PC-3 (cell line): ENCODE data around the gene SEMA3F. TPM values are rescaled to one million over a fixed set of nuclear protein-coding genes. Genes with fewer than 3 reads are reported as not detected.

Source experiments
- ATAC-seq: fragments of 200-7000 bp; cut with Tn5 transposase; 2 replicates; pipeline ENCODE4 v1.9.1; 2020; ENCODE audit warnings: mild to moderate bottlenecking, moderate library complexity
- BruUV-seq: library from RNA; stranded (reverse); fragments of 400-500 nt; replicated peaks from 2 replicates; lab custom pipeline; 2021; lab: Mats Ljungman, UMichigan
- CTCF ChIA-PET: fragments of 300-600 bp; sonication (Branson Sonifier 250); formaldehyde crosslinking; loops from one replicate; lab custom pipeline; 2022; ENCODE audit warnings: antibody characterized with exemption; lab: Charles Lee
- POLR2A ChIA-PET: fragments of 300-600 bp; sonication (Branson Sonifier 250); formaldehyde crosslinking; loops from one replicate; lab custom pipeline; 2022; ENCODE audit warnings: antibody characterized with exemption; ENCODE audit not compliant: unreplicated experiment; lab: Charles Lee
- DNase-seq: peaks from one replicate; pipeline ENCODE4 v3.0.0-alpha.2; 2015
- H2AFZ ChIP-seq: fragments of 300-600 bp; sonication (generic); 2 replicates; pipeline ENCODE4 v1.6.0; 2016; ENCODE audit warnings: antibody characterized with exemption, low read length
- H3F3A ChIP-seq: fragments of 300-600 bp; sonication (generic); one replicate; pipeline ENCODE4 v1.6.0; 2017; ENCODE audit warnings: antibody characterized with exemption, low read length, control low read depth, mild to moderate bottlenecking; ENCODE audit not compliant: unreplicated experiment
- H3K27ac ChIP-seq: fragments of 300-600 bp; sonication (generic); 2 replicates; pipeline ENCODE4 v1.5.1; 2016; ENCODE audit warnings: mild to moderate bottlenecking, low read length
- H3K27me3 ChIP-seq: fragments of 300-600 bp; sonication (generic); 2 replicates; pipeline ENCODE4 v1.6.1; 2016; ENCODE audit warnings: low read length, mixed read lengths
- H3K36me3 ChIP-seq: fragments of 300-600 bp; sonication (generic); 2 replicates; pipeline ENCODE4 v1.6.1; 2016; ENCODE audit warnings: low read depth, mixed run types, low read length, mixed read lengths
- H3K4me1 ChIP-seq: fragments of 300-600 bp; sonication (generic); 2 replicates; pipeline ENCODE4 v1.5.1; 2016; ENCODE audit warnings: low read length; ENCODE audit not compliant: insufficient read depth
- H3K4me2 ChIP-seq: fragments of 300-600 bp; sonication (generic); 2 replicates; pipeline ENCODE4 v1.6.0; 2016; ENCODE audit warnings: low read length
- H3K4me3 ChIP-seq: fragments of 300-600 bp; sonication (generic); 2 replicates; pipeline ENCODE4 v1.5.1; 2016; ENCODE audit warnings: mild to moderate bottlenecking, low read length, mixed read lengths
- H3K79me2 ChIP-seq: fragments of 300-600 bp; sonication (generic); 2 replicates; pipeline ENCODE4 v1.6.1; 2017; ENCODE audit warnings: low read length, mixed read lengths
- H3K9ac ChIP-seq: fragments of 300-600 bp; sonication (generic); 2 replicates; pipeline ENCODE4 v1.6.0; 2016; ENCODE audit warnings: mild to moderate bottlenecking, low read length
- H3K9me2 ChIP-seq: fragments of 300-600 bp; sonication (generic); replicated peaks from 2 replicates; pipeline ENCODE4 v1.6.1; 2016; ENCODE audit warnings: mixed run types, low read length, mixed read lengths
- H3K9me3 ChIP-seq: fragments of 300-600 bp; sonication (generic); 2 replicates; pipeline ENCODE4 v1.6.1; 2016; ENCODE audit warnings: low read length, mixed read lengths
- H4K20me1 ChIP-seq: fragments of 300-600 bp; sonication (generic); 2 replicates; pipeline ENCODE4 v1.6.1; 2016; ENCODE audit warnings: low read length, mixed read lengths
- EZH2 ChIP-seq: fragments of 300-600 bp; sonication (generic); IDR thresholded peaks from one replicate; pipeline ENCODE4 v1.6.1; 2017; ENCODE audit warnings: antibody characterized with exemption, mild to moderate bottlenecking, low read length; ENCODE audit not compliant: unreplicated experiment
- EZH2phosphoT487 ChIP-seq: fragments of 300-600 bp; sonication (generic); IDR thresholded peaks from 2 replicates; pipeline ENCODE4 v1.6.1; 2018; ENCODE audit warnings: mild to moderate bottlenecking, antibody characterized with exemption, low read length, borderline replicate concordance
- intact Hi-C: fragments of 100-400 bp; cut with micrococcal nuclease; formaldehyde crosslinking; loops from 2 replicates; pipeline ENCODE4 v1.9.0; 2023
- total RNA-seq: library from RNA; depleted of rRNA; stranded (reverse); fragments of >200 nt; gene quantifications from 2 replicates; pipeline ENCODE4 v1.2.3, GENCODE V29; 2014
- TF ChIP-seq, protein P1 (sequence below): fragments of 300-600 bp; sonication (generic); conservative IDR thresholded peaks from 2 replicates; pipeline ENCODE4 v1.5.1; 2017; ENCODE audit warnings: antibody characterized with exemption, low read depth, mild to moderate bottlenecking, low read length

SEMA3F gene
- total RNA-seq, 1 experiment from 2014 or later = 50.5 TPM

DNA sequence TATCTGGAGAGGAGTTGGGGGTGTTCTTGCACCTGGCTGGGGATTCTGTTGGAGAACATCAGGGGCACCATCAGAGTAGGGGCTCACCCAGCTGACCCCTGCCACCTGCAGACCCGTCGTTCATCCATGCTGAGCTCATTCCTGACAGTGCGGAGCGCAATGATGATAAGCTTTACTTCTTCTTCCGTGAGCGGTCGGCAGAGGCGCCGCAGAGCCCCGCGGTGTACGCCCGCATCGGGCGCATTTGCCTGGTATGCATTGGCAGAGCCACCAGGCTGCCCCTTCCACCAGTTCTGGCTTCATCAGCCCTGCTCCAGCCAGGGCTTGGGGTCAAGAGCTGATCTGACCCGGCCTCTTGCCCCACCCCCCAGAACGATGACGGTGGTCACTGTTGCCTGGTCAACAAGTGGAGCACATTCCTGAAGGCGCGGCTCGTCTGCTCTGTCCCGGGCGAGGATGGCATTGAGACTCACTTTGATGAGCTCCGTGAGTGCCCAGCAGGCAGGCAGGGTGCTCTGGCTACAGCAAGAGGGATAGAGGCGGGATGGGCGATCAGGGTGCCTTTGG lies 27.5 kb downstream of the SEMA3F start:
- no peak for ATAC-seq
- BruUV-seq = TSS peak; percentile 20
- peaks cover 6% of the 10 kb centered on the region; the same call in 1 of the 2 replicates for H3K4me1 ChIP-seq
- no peak overlapping the region for H3K4me3 ChIP-seq
- no peaks in the 10 kb centered on the region for H3F3A ChIP-seq
- H3K9me2 ChIP-seq = no peaks in the 10 kb centered on the region
- H3K27ac ChIP-seq = no peak overlapping the region
- H3K4me2 ChIP-seq = no peak overlapping the region
- H3K9ac ChIP-seq = no peak overlapping the region
- no peak overlapping the region for H2AFZ ChIP-seq
- intact Hi-C loops = no loop called here
- DNase-seq = no peak
- H3K79me2 ChIP-seq = no peaks in the 10 kb centered on the region
- no peaks in the 10 kb centered on the region for H4K20me1 ChIP-seq
- H3K27me3 ChIP-seq = no peaks in the 10 kb centered on the region
- H3K9me3 ChIP-seq = no peaks in the 10 kb centered on the region
- CTCF ChIA-PET = no interaction called here
- POLR2A ChIA-PET = interaction anchor here (0.6 kb wide), 2 partner anchors 157 to 304 kb away, joined by 6 to 28 read pairs; no protein-coding TSS in a partner anchor
- TF ChIP-seq EZH2phosphoT487 = no peak
- TF ChIP-seq EZH2 = no peak
- TF ChIP-seq, protein P1, sequence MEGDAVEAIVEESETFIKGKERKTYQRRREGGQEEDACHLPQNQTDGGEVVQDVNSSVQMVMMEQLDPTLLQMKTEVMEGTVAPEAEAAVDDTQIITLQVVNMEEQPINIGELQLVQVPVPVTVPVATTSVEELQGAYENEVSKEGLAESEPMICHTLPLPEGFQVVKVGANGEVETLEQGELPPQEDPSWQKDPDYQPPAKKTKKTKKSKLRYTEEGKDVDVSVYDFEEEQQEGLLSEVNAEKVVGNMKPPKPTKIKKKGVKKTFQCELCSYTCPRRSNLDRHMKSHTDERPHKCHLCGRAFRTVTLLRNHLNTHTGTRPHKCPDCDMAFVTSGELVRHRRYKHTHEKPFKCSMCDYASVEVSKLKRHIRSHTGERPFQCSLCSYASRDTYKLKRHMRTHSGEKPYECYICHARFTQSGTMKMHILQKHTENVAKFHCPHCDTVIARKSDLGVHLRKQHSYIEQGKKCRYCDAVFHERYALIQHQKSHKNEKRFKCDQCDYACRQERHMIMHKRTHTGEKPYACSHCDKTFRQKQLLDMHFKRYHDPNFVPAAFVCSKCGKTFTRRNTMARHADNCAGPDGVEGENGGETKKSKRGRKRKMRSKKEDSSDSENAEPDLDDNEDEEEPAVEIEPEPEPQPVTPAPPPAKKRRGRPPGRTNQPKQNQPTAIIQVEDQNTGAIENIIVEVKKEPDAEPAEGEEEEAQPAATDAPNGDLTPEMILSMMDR = no peak
- H3K36me3 ChIP-seq = 0 out of 2 replicates have a peak, but pooled peaks cover 5% of the 10 kb centered on the region

DNA sequence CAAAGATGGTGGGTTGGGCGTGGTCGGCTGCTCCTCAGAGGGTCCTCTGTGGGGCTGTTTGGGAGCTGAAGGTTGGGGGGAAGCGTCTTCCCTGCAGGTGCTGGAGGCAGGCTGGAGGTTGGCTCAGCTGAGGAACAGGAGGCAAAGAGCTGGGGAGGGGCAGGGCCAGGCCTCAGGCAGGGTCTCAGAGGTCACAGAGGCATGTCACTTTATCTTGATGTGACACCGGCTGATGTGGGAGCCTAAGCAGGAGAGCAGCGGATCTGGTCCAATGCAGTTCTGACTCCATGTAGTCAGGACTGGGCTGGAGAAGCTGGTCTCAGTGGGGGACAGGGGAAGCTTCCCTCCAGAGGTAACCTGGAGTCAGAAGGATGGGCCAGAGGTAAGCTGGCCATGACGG lies 28.6 kb downstream of the SEMA3F start:
- DNase-seq = no peak
- H3K4me1 ChIP-seq = peaks cover 6% of the 10 kb centered on the region; the same call in 1 of the 2 replicates
- no peak overlapping the region for H3K27ac ChIP-seq
- H3F3A ChIP-seq = no peaks in the 10 kb centered on the region
- no peaks in the 10 kb centered on the region for H3K9me2 ChIP-seq
- no peak overlapping the region for H2AFZ ChIP-seq
- 0 out of 2 replicates have a peak, but pooled peaks cover 5% of the 10 kb centered on the region for H3K36me3 ChIP-seq
- no peak for ATAC-seq
- intact Hi-C loops = no loop called here
- TF ChIP-seq EZH2phosphoT487 = no peak
- no peak for TF ChIP-seq EZH2
- TF ChIP-seq, protein P1 = no peak
- ChIA-PET CTCF (no interaction called here), POLR2A (no interaction called here)
- H3K4me2 ChIP-seq = no peak overlapping the region
- H3K9me3 ChIP-seq = no peaks in the 10 kb centered on the region
- no TSS peak for BruUV-seq
- no peaks in the 10 kb centered on the region for H3K27me3 ChIP-seq
- no peak overlapping the region for H3K9ac ChIP-seq
- H4K20me1 ChIP-seq = no peaks in the 10 kb centered on the region
- no peaks in the 10 kb centered on the region for H3K79me2 ChIP-seq
- H3K4me3 ChIP-seq = no peak overlapping the region

DNA sequence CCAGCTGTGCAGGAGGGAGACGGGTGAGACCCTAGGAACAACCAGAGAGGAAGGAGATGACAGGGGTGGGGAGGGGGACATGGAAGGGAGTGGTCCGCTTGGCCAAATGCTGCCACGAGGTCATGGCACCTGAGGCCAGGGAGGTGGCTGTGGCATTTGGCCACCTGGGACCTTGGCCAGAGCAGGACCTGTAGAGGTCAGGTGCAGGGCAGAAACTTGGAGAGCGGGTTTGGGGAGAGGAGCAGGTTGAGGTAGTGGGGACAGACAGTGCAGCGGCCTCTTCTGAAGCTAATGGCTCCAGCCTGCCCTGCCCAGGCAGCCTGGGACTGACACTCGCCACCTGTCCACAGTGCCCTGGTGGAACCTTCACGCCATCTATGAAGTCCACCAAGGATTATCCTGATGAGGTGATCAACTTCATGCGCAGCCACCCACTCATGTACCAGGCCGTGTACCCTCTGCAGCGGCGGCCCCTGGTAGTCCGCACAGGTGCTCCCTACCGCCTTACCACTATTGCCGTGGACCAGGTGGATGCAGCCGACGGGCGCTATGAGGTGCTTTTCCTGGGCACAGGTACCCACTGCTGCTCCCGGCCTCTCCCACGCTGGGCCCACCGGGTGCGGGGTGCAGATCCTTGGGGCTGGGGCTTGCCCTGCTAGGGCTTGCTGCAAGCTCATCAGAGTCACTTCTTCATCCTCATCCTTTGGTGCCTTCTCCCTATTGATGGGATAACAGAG lies 29.3 kb downstream of the SEMA3F start:
- Histone ChIP-seq H3K36me3 (0 out of 2 replicates have a peak, but pooled peaks cover 5% of the 10 kb centered on the region), H3K4me2 (no peak overlapping the region), H3K4me1 (peaks cover 6% of the 10 kb centered on the region; the same call in 1 of the 2 replicates), H4K20me1 (no peaks in the 10 kb centered on the region), H3K9me2 (no peaks in the 10 kb centered on the region), H3K4me3 (no peak overlapping the region), H3F3A (no peaks in the 10 kb centered on the region), H3K79me2 (no peaks in the 10 kb centered on the region), H3K27ac (no peak overlapping the region), H2AFZ (no peak overlapping the region), H3K27me3 (no peaks in the 10 kb centered on the region), H3K9ac (no peak overlapping the region), H3K9me3 (no peaks in the 10 kb centered on the region)
- TF ChIP-seq, protein P1 = no peak
- no peak for TF ChIP-seq EZH2phosphoT487
- no peak for TF ChIP-seq EZH2
- BruUV-seq = no TSS peak
- peak; percentile 12 for ATAC-seq
- DNase-seq = no peak
- intact Hi-C loops = no loop called here
- CTCF ChIA-PET = no interaction called here
- POLR2A ChIA-PET = no interaction called here
